IMR-90 (cell line): ENCODE data around the gene DNAJC22.

Experiments
- BHLHE40 ChIP-seq: fragments of 150-350 bp; IDR thresholded peaks from 2 replicates; pipeline ENCODE4 v1.6.1; 2016; ENCODE audit warnings: mild to moderate bottlenecking, low read depth, low read length
- CEBPB ChIP-seq: IDR thresholded peaks from 2 replicates; pipeline ENCODE4 v1.6.1; 2012; ENCODE audit warnings: low read depth, low read length, improper control_type of control experiment
- CTCF ChIP-seq: conservative IDR thresholded peaks from 2 replicates; pipeline ENCODE4 v1.5.1; 2012; ENCODE audit warnings: mild to moderate bottlenecking, low read depth, low read length, improper control_type of control experiment
- FOS ChIP-seq: fragments of 150-350 bp; IDR thresholded peaks from 2 replicates; pipeline ENCODE4 v1.6.1; 2016; ENCODE audit warnings: low read depth, low read length
- MAFK ChIP-seq: IDR thresholded peaks from 2 replicates; pipeline ENCODE4 v1.6.1; 2012; ENCODE audit warnings: low read depth, low read length, improper control_type of control experiment
- MXI1 ChIP-seq: IDR thresholded peaks from 2 replicates; pipeline ENCODE4 v1.6.1; 2012; ENCODE audit warnings: low read depth, mild to moderate bottlenecking, low read length, moderate library complexity, borderline replicate concordance
- POLR2A ChIP-seq: IDR thresholded peaks from 2 replicates; pipeline ENCODE4 v1.6.1; 2012; ENCODE audit warnings: mild to moderate bottlenecking, low read depth, low read length
- RAD21 ChIP-seq: IDR thresholded peaks from 2 replicates; pipeline ENCODE4 v1.6.1; 2012; ENCODE audit warnings: low read length, improper control_type of control experiment
- RFX5 ChIP-seq: IDR thresholded peaks from 2 replicates; pipeline ENCODE4 v1.8.0; 2012; ENCODE audit warnings: low read depth, mild to moderate bottlenecking, low read length, moderate library complexity
- SMC3 ChIP-seq: fragments of 150-350 bp; IDR thresholded peaks from 2 replicates; pipeline ENCODE4 v1.6.1; 2016; ENCODE audit warnings: low read depth, mild to moderate bottlenecking, antibody characterized with exemption, low read length, moderate library complexity
- TF ChIP-seq, protein P1 (sequence below): fragments of 150-350 bp; IDR thresholded peaks from 2 replicates; pipeline ENCODE4 v1.6.1; 2016; ENCODE audit warnings: low read depth, mild to moderate bottlenecking, low read length, moderate library complexity, borderline replicate concordance
- TF ChIP-seq, protein P2 (sequence below): fragments of 150-350 bp; IDR thresholded peaks from 2 replicates; pipeline ENCODE4 v1.6.1; 2017; ENCODE audit warnings: mild to moderate bottlenecking, antibody characterized with exemption, low read length, low read depth

GRCh38 chr12:49388682-49389386, 42.1 kb downstream of the DNAJC22 start:
- TF ChIP-seq CTCF (no peak), MAFK (no peak), RAD21 (no peak), POLR2A (no peak), BHLHE40 (no peak), CEBPB (no peak), SMC3 (no peak), RFX5 (no peak), FOS (no peak), MXI1 (no peak)
- TF ChIP-seq, protein P1, sequence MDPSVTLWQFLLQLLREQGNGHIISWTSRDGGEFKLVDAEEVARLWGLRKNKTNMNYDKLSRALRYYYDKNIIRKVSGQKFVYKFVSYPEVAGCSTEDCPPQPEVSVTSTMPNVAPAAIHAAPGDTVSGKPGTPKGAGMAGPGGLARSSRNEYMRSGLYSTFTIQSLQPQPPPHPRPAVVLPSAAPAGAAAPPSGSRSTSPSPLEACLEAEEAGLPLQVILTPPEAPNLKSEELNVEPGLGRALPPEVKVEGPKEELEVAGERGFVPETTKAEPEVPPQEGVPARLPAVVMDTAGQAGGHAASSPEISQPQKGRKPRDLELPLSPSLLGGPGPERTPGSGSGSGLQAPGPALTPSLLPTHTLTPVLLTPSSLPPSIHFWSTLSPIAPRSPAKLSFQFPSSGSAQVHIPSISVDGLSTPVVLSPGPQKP = no peak
- TF ChIP-seq, protein P2, sequence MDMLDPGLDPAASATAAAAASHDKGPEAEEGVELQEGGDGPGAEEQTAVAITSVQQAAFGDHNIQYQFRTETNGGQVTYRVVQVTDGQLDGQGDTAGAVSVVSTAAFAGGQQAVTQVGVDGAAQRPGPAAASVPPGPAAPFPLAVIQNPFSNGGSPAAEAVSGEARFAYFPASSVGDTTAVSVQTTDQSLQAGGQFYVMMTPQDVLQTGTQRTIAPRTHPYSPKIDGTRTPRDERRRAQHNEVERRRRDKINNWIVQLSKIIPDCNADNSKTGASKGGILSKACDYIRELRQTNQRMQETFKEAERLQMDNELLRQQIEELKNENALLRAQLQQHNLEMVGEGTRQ = no peak
